ENCODE data around the gene KRTAP12-2.

- TF ChIP-seq, protein P1, sequence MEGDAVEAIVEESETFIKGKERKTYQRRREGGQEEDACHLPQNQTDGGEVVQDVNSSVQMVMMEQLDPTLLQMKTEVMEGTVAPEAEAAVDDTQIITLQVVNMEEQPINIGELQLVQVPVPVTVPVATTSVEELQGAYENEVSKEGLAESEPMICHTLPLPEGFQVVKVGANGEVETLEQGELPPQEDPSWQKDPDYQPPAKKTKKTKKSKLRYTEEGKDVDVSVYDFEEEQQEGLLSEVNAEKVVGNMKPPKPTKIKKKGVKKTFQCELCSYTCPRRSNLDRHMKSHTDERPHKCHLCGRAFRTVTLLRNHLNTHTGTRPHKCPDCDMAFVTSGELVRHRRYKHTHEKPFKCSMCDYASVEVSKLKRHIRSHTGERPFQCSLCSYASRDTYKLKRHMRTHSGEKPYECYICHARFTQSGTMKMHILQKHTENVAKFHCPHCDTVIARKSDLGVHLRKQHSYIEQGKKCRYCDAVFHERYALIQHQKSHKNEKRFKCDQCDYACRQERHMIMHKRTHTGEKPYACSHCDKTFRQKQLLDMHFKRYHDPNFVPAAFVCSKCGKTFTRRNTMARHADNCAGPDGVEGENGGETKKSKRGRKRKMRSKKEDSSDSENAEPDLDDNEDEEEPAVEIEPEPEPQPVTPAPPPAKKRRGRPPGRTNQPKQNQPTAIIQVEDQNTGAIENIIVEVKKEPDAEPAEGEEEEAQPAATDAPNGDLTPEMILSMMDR (IDR thresholded peaks at IDR 0.05; ENCODE audit: low read length), result no peak
- no peak for TF ChIP-seq EZH2 (optimal IDR thresholded peaks at IDR 0.05; ENCODE audit: low read depth, low read length)
These were observed 17.1 kb downstream of the KRTAP12-2 start for GRCh38 chr21:44649521-44650100.

Measured in MM.1S (cell line).